GM23338 (cell line): ENCODE results near the gene CEBPZOS. TPM values are rescaled to one million over a fixed set of nuclear protein-coding genes. Genes with fewer than 3 reads are reported as not detected.

ENCODE experiments used
- ATAC-seq: fragments of 200-7000 bp; cut with Tn5 transposase; 3 replicates; pipeline ENCODE4 v1.9.1; 2020
- DNase-seq: peaks from one replicate; pipeline ENCODE4 v3.0.0-alpha.2; 2015; ENCODE audit warnings: low spot score
- H2AFZ ChIP-seq: fragments of 200-600 bp; sonication (generic); 2 replicates; pipeline ENCODE4 v1.8.0; 2016; ENCODE audit warnings: antibody characterized with exemption, mild to moderate bottlenecking, moderate library complexity
- H3F3A ChIP-seq: fragments of 200-600 bp; sonication (generic); replicated peaks from 2 replicates; pipeline ENCODE4 v1.8.0; 2017; ENCODE audit warnings: antibody characterized with exemption, mixed run types, low read depth
- H3K27ac ChIP-seq: fragments of 200-600 bp; sonication (generic); 2 replicates; pipeline ENCODE4 v1.6.1; 2016; ENCODE audit warnings: low read depth
- H3K27me3 ChIP-seq: fragments of 200-600 bp; sonication (generic); 2 replicates; pipeline ENCODE4 v1.8.0; 2016; ENCODE audit warnings: mild to moderate bottlenecking, mixed run types, moderate library complexity; ENCODE audit not compliant: insufficient read depth
- H3K36me3 ChIP-seq: fragments of 200-600 bp; sonication (generic); 2 replicates; pipeline ENCODE4 v1.8.0; 2016; ENCODE audit warnings: mild to moderate bottlenecking; ENCODE audit not compliant: insufficient read depth
- H3K4me1 ChIP-seq: fragments of 200-600 bp; sonication (generic); 2 replicates; pipeline ENCODE4 v1.8.0; 2016; ENCODE audit warnings: mild to moderate bottlenecking, moderate library complexity; ENCODE audit not compliant: insufficient read depth
- H3K4me2 ChIP-seq: fragments of 200-600 bp; sonication (generic); 2 replicates; pipeline ENCODE4 v1.7.1; 2017; ENCODE audit warnings: mixed run types
- H3K4me3 ChIP-seq: fragments of 200-600 bp; sonication (generic); 2 replicates; pipeline ENCODE4 v1.6.1; 2016; ENCODE audit warnings: mixed run types
- H3K79me2 ChIP-seq: fragments of 200-600 bp; sonication (generic); replicated peaks from 2 replicates; pipeline ENCODE4 v1.8.0; 2017; ENCODE audit warnings: mild to moderate bottlenecking; ENCODE audit not compliant: insufficient read depth
- H3K9me2 ChIP-seq: fragments of 200-600 bp; sonication (generic); 2 replicates; pipeline ENCODE4 v1.8.0; 2017; ENCODE audit not compliant: insufficient read depth
- H4K20me1 ChIP-seq: fragments of 200-600 bp; sonication (generic); replicated peaks from 2 replicates; pipeline ENCODE4 v1.8.0; 2017; ENCODE audit warnings: mild to moderate bottlenecking; ENCODE audit not compliant: insufficient read depth
- H3K27ac Mint-ChIP-seq: 2 replicates; pipeline ENCODE4 v1.8.0; 2020; ENCODE audit warnings: inconsistent platforms, mild to moderate bottlenecking, moderate library complexity, mixed read lengths
- H3K27me3 Mint-ChIP-seq: 3 replicates; pipeline ENCODE4 v1.8.0; 2022; ENCODE audit warnings: low read depth, mild to moderate bottlenecking, moderate library complexity, mixed read lengths, inconsistent platforms; ENCODE audit not compliant: insufficient read depth, poor library complexity
- H3K36me3 Mint-ChIP-seq: 3 replicates; pipeline ENCODE4 v1.8.0; 2021; ENCODE audit warnings: low read depth, mild to moderate bottlenecking, inconsistent platforms, moderate library complexity, mixed read lengths
- H3K4me1 Mint-ChIP-seq: 3 replicates; pipeline ENCODE4 v1.8.0; 2020; ENCODE audit warnings: mild to moderate bottlenecking, inconsistent platforms, mixed read lengths
- H3K4me3 Mint-ChIP-seq: 3 replicates; pipeline ENCODE4 v1.8.0; 2021; ENCODE audit warnings: moderate library complexity, mild to moderate bottlenecking, inconsistent platforms, mixed read lengths
- H3K9me3 Mint-ChIP-seq: 3 replicates; pipeline ENCODE4 v1.8.0; 2020; ENCODE audit warnings: moderate library complexity, mild to moderate bottlenecking, inconsistent platforms, mixed read lengths
- CREB1 ChIP-seq: fragments of 250-450 bp; sonication (Bioruptor Pico); IDR thresholded peaks from 2 replicates; pipeline ENCODE4 v1.5.0; 2020; ENCODE audit warnings: low read depth, mild to moderate bottlenecking, moderate library complexity
- CTCF ChIP-seq, 2 experiments: fragments of 200-600 bp in 1 of 2; sonication (generic) in 1 of 2; conservative IDR thresholded peaks; 2 replicates each; pipeline versions ENCODE4 v1.5.1 to v1.6.1; 2016 to 2017; ENCODE audit warnings: antibody characterized with exemption in 2 of 2, low read depth in 2 of 2, mild to moderate bottlenecking in 2 of 2, moderate library complexity in 1 of 2
- ETS1 ChIP-seq: IDR thresholded peaks from 2 replicates; pipeline ENCODE4 v1.6.1; 2016; ENCODE audit warnings: antibody characterized with exemption
- EZH2 ChIP-seq: fragments of 200-600 bp; sonication (generic); IDR thresholded peaks from one replicate; pipeline ENCODE4 v1.8.0; 2017; ENCODE audit warnings: antibody characterized with exemption, mild to moderate bottlenecking, low read depth; ENCODE audit not compliant: unreplicated experiment
- EZH2phosphoT487 ChIP-seq: fragments of 200-600 bp; sonication (generic); IDR thresholded peaks from one replicate; pipeline ENCODE4 v1.8.1; 2018; ENCODE audit warnings: antibody characterized with exemption; ENCODE audit not compliant: unreplicated experiment
- JUNB ChIP-seq: IDR thresholded peaks from one replicate; pipeline ENCODE4 v1.6.1; 2016; ENCODE audit warnings: antibody characterized with exemption; ENCODE audit not compliant: unreplicated experiment
- NANOG ChIP-seq: IDR thresholded peaks from 2 replicates; pipeline ENCODE4 v1.6.1; 2016; ENCODE audit warnings: antibody characterized with exemption, borderline replicate concordance
- POLR2AphosphoS5 ChIP-seq: IDR thresholded peaks from 2 replicates; pipeline ENCODE4 v1.6.1; 2016; ENCODE audit warnings: antibody characterized with exemption, low read depth
- REST ChIP-seq: IDR thresholded peaks from one replicate; pipeline ENCODE4 v1.6.1; 2018; ENCODE audit warnings: antibody characterized with exemption; ENCODE audit not compliant: unreplicated experiment
- STAT1 ChIP-seq: IDR thresholded peaks from one replicate; pipeline ENCODE4 v1.6.1; 2016; ENCODE audit warnings: antibody characterized with exemption; ENCODE audit not compliant: unreplicated experiment
- ZNF114 ChIP-seq: fragments of 250-450 bp; sonication (Bioruptor Pico); IDR thresholded peaks from 2 replicates; pipeline ENCODE4 v1.5.0; 2020; ENCODE audit warnings: mild to moderate bottlenecking, moderate library complexity
- ZNF331 ChIP-seq: fragments of 250-450 bp; sonication (Bioruptor Pico); IDR thresholded peaks from 2 replicates; pipeline ENCODE4 v1.5.0; 2020; ENCODE audit warnings: low read depth, mild to moderate bottlenecking, moderate library complexity
- polyA plus RNA-seq: library from polyadenylated mRNA; unstranded; fragments of >200 nt; fragmentation: Nextera tagmentation; extraction: Ambion mirVana; gene quantifications from 2 replicates; pipeline ENCODE4 v1.2.1, GENCODE V29; 2016
- total RNA-seq: library from RNA; depleted of rRNA; stranded (reverse); fragments of >200 nt; shearing (Covaris generic); gene quantifications from 2 replicates; pipeline ENCODE4 v1.2.3, GENCODE V29; 2014

CEBPZOS gene
- total and polyA plus RNA-seq, 2 experiments from 2014 or later: 83.6 to 191 TPM

- Histone ChIP-seq H3K4me3 (peak within 1 kb of the TSS; percentile 86), H3K27ac (0 out of 2 replicates have a peak within 1 kb of the TSS, but pooled peaks have one; percentile 32), H3K9me2 (no peaks in the 10 kb centered on the region), H4K20me1 (no peaks in the 10 kb centered on the region), H2AFZ (peak within 1 kb of the TSS; percentile 95), H3F3A (0 out of 2 replicates have a peak, but pooled peaks cover 6% of the 10 kb centered on the region), H3K4me2 (peak within 1 kb of the TSS; percentile 94), H3K79me2 (peaks cover 37% of the 10 kb centered on the region), H3K27me3 (peaks cover 4% of the 10 kb centered on the region; the same call in 1 of the 2 replicates), H3K4me1 (peaks cover 30% of the 10 kb centered on the region), H3K36me3 (no peaks in the 10 kb centered on the region)
- ATAC-seq (peak; percentile 93), DNase-seq (peak; percentile 95)
- H3K4me3 Mint-ChIP-seq: peak within 1 kb of the TSS; percentile 80
- H3K36me3 Mint-ChIP-seq: peaks cover 23% of the 10 kb centered on the region
- H3K27me3 Mint-ChIP-seq: peaks cover 9% of the 10 kb centered on the region
- TF ChIP-seq ETS1 (no peak), ZNF114 (CRISPR knock-in tag) (no peak), POLR2AphosphoS5 (peak; percentile 52)
- H3K4me1 Mint-ChIP-seq: peaks cover 22% of the 10 kb centered on the region
- peak within 1 kb of the TSS; percentile 39; the same call in 1 of the 2 replicates for H3K27ac Mint-ChIP-seq
- H3K9me3 Mint-ChIP-seq: no peaks in the 10 kb centered on the region; the same call in 2 of the 3 replicates
Measured at GRCh38 chr2:37156857-37157714, 39.2 kb upstream of the CEBPZOS start, which contains the start of gene EIF2AK2. EIF2AK2 (minus strand) TSS chr2:37156980; CDS start chr2:37147806, 9,174 bp downstream.

GRCh38 chr2:37164757-37165156 is 31.5 kb upstream of the CEBPZOS start:
- Histone ChIP-seq H3K4me3 (no peak overlapping the region), H2AFZ (no peak overlapping the region), H3K4me1 (no peaks in the 10 kb centered on the region), H3K27ac (no peak overlapping the region), H3K36me3 (peaks cover 8% of the 10 kb centered on the region; the same call in 1 of the 2 replicates), H3F3A (no peaks in the 10 kb centered on the region), H4K20me1 (no peaks in the 10 kb centered on the region), H3K9me2 (no peaks in the 10 kb centered on the region), H3K4me2 (no peak overlapping the region), H3K27me3 (no peaks in the 10 kb centered on the region), H3K79me2 (no peaks in the 10 kb centered on the region)
- H3K27me3 Mint-ChIP-seq: peaks cover 5% of the 10 kb centered on the region
- H3K36me3 Mint-ChIP-seq: peaks cover 17% of the 10 kb centered on the region
- DNase-seq (no peak), ATAC-seq (no peak)
- peaks cover 2% of the 10 kb centered on the region; the same call in 1 of the 3 replicates for H3K4me1 Mint-ChIP-seq
- peaks cover 25% of the 10 kb centered on the region for H3K9me3 Mint-ChIP-seq
- H3K4me3 Mint-ChIP-seq: no peak overlapping the region
- no peak overlapping the region for H3K27ac Mint-ChIP-seq
- TF ChIP-seq STAT1 (no peak), ETS1 (no peak), ZNF331 (CRISPR knock-in tag) (no peak), NANOG (no peak), REST (no peak), ZNF114 (CRISPR knock-in tag) (no peak), EZH2phosphoT487 (no peak), EZH2 (no peak), JUNB (no peak), CTCF (conservative IDR thresholded peaks at IDR 0.05; ENCODE audit: low read depth in 2 of 2) (no peak), CREB1 (no peak)
